Hepatocyte (in vitro differentiated cells): ENCODE results near the gene PTPRZ1. TPM values are rescaled to one million over a fixed set of nuclear protein-coding genes. Genes with fewer than 3 reads are reported as not detected.

Experiments used
- DNase-seq: peaks from one replicate; pipeline ENCODE4 v3.0.0-alpha.2; 2016; ENCODE audit warnings: low spot score
- H2AFZ ChIP-seq: fragments of 200-600 bp; sonication (generic); 2 replicates; pipeline ENCODE4 v1.6.0; 2016; ENCODE audit warnings: antibody characterized with exemption, mild to moderate bottlenecking
- H3K27ac ChIP-seq: fragments of 200-600 bp; sonication (generic); 2 replicates; pipeline ENCODE4 v1.5.1; 2016; ENCODE audit warnings: mild to moderate bottlenecking
- H3K27me3 ChIP-seq: fragments of 200-600 bp; sonication (generic); 2 replicates; pipeline ENCODE4 v1.6.1; 2016
- H3K36me3 ChIP-seq: fragments of 200-600 bp; sonication (generic); replicated peaks from 2 replicates; pipeline ENCODE4 v1.5.1; 2016; ENCODE audit warnings: low read depth; ENCODE audit not compliant: insufficient read depth
- H3K4me1 ChIP-seq: fragments of 200-600 bp; sonication (generic); 2 replicates; pipeline ENCODE4 v1.5.1; 2016; ENCODE audit warnings: mild to moderate bottlenecking, moderate library complexity; ENCODE audit not compliant: insufficient read depth
- H3K4me2 ChIP-seq: fragments of 200-600 bp; sonication (generic); 2 replicates; pipeline ENCODE4 v1.6.0; 2016
- H3K4me3 ChIP-seq: fragments of 200-600 bp; sonication (generic); 2 replicates; pipeline ENCODE4 v1.5.1; 2016; ENCODE audit warnings: mild to moderate bottlenecking
- H3K79me2 ChIP-seq: fragments of 200-600 bp; sonication (generic); 2 replicates; pipeline ENCODE4 v1.6.0; 2017; ENCODE audit warnings: mild to moderate bottlenecking
- H3K9me2 ChIP-seq: fragments of 200-600 bp; sonication (generic); replicated peaks from 2 replicates; pipeline ENCODE4 v1.6.0; 2017; ENCODE audit warnings: mild to moderate bottlenecking; ENCODE audit not compliant: insufficient read depth
- H3K9me3 ChIP-seq: fragments of 200-600 bp; sonication (generic); 2 replicates; pipeline ENCODE4 v1.5.1; 2016; ENCODE audit warnings: low read depth, mild to moderate bottlenecking
- H4K20me1 ChIP-seq: fragments of 200-600 bp; sonication (generic); 2 replicates; pipeline ENCODE4 v1.6.0; 2016; ENCODE audit warnings: mild to moderate bottlenecking; ENCODE audit not compliant: insufficient read depth, poor library complexity, severe bottlenecking
- CTCF ChIP-seq: fragments of 200-600 bp; sonication (generic); IDR thresholded peaks from 2 replicates; pipeline ENCODE4 v1.5.1; 2016; ENCODE audit warnings: antibody characterized with exemption, mild to moderate bottlenecking; ENCODE audit not compliant: poor library complexity
- EZH2 ChIP-seq: fragments of 200-600 bp; sonication (generic); IDR thresholded peaks from 2 replicates; pipeline ENCODE4 v1.6.1; 2016; ENCODE audit warnings: antibody characterized with exemption, mild to moderate bottlenecking, borderline replicate concordance
- EZH2phosphoT487 ChIP-seq: fragments of 200-600 bp; sonication (generic); IDR thresholded peaks from one replicate; pipeline ENCODE4 v1.6.1; 2018; ENCODE audit warnings: antibody characterized with exemption, mild to moderate bottlenecking, low read depth, moderate library complexity; ENCODE audit not compliant: unreplicated experiment, severe bottlenecking
- WGBS: methylation state at CpG from one replicate; pipeline ENCODE4 v1.1.6; 2016; ENCODE audit warnings: low lambda C conversion rate; ENCODE audit errors: missing lambda C conversion rate; 5-methylcytosine and 5-hydroxymethylcytosine counted together
- polyA plus RNA-seq: library from polyadenylated mRNA; unstranded; fragments of >200 nt; fragmentation: Nextera tagmentation; extraction: Ambion mirVana; gene quantifications from 2 replicates; pipeline ENCODE4 v1.2.1, GENCODE V29; 2016
- total RNA-seq: library from RNA; depleted of rRNA; stranded (reverse); fragments of >200 nt; gene quantifications from 2 replicates; pipeline ENCODE4 v1.2.3, GENCODE V29; 2014

PTPRZ1 gene
- total and polyA plus RNA-seq, 2 experiments from 2014 or later = 0.41 to 5.0 TPM

- 67% methylated on average over 3 of the region's 3 CpGs for WGBS
- H3K4me2 ChIP-seq = no peak overlapping the region
- H3K4me1 ChIP-seq = no peaks in the 10 kb centered on the region
- H3K4me3 ChIP-seq = no peak overlapping the region
- DNase-seq = no peak
- no peaks in the 10 kb centered on the region for H4K20me1 ChIP-seq
- H3K27ac ChIP-seq = no peak overlapping the region
- no peaks in the 10 kb centered on the region for H3K27me3 ChIP-seq
- H3K9me3 ChIP-seq = no peaks in the 10 kb centered on the region
- no peaks in the 10 kb centered on the region for H3K36me3 ChIP-seq
- H3K9me2 ChIP-seq = no peaks in the 10 kb centered on the region
- no peak for TF ChIP-seq EZH2
- no peak for TF ChIP-seq EZH2phosphoT487
- no peaks in the 10 kb centered on the region for H3K79me2 ChIP-seq
- no peak overlapping the region for H2AFZ ChIP-seq
Measured at GRCh38 chr7:121919986-121920385, 47.0 kb downstream of the PTPRZ1 start.

GRCh38 chr7:121924269-121925186, 51.6 kb downstream of the PTPRZ1 start:
- no peak overlapping the region for H3K4me3 ChIP-seq
- H3K9me3 ChIP-seq = no peaks in the 10 kb centered on the region
- H3K36me3 ChIP-seq = no peaks in the 10 kb centered on the region
- DNase-seq = no peak
- WGBS = 67% methylated on average over 7 of the region's 7 CpGs
- H3K79me2 ChIP-seq = no peaks in the 10 kb centered on the region
- no peak overlapping the region for H3K27ac ChIP-seq
- no peak overlapping the region for H2AFZ ChIP-seq
- no peak overlapping the region for H3K4me2 ChIP-seq
- no peaks in the 10 kb centered on the region for H3K9me2 ChIP-seq
- no peaks in the 10 kb centered on the region for H3K27me3 ChIP-seq
- H4K20me1 ChIP-seq = no peaks in the 10 kb centered on the region
- H3K4me1 ChIP-seq = no peaks in the 10 kb centered on the region
- TF ChIP-seq EZH2 (no peak), CTCF (no peak), EZH2phosphoT487 (no peak)

- no peaks in the 10 kb centered on the region for H3K79me2 ChIP-seq
- no peaks in the 10 kb centered on the region for H3K36me3 ChIP-seq
- H3K4me3 ChIP-seq = no peak overlapping the region
- H3K9me3 ChIP-seq = no peaks in the 10 kb centered on the region
- H3K27me3 ChIP-seq = no peaks in the 10 kb centered on the region
- H3K27ac ChIP-seq = no peak overlapping the region
- no peaks in the 10 kb centered on the region for H4K20me1 ChIP-seq
- 50% methylated on average over 1 of the region's 1 CpG for WGBS
- no peak overlapping the region for H3K4me2 ChIP-seq
- H3K9me2 ChIP-seq = no peaks in the 10 kb centered on the region
- no peaks in the 10 kb centered on the region for H3K4me1 ChIP-seq
- TF ChIP-seq EZH2phosphoT487 (no peak), EZH2 (no peak), CTCF (no peak)
- no peak for DNase-seq
- H2AFZ ChIP-seq = no peak overlapping the region
Measured at GRCh38 chr7:121931149-121931902, 58.4 kb downstream of the PTPRZ1 start.

GRCh38 chr7:121932768-121933167, 59.8 kb downstream of the PTPRZ1 start:
- TF ChIP-seq CTCF (no peak), EZH2phosphoT487 (no peak), EZH2 (no peak)
- Histone ChIP-seq H3K9me2 (no peaks in the 10 kb centered on the region), H3K27me3 (no peaks in the 10 kb centered on the region), H3K4me1 (peaks cover 2% of the 10 kb centered on the region), H3K36me3 (no peaks in the 10 kb centered on the region), H2AFZ (no peak overlapping the region), H3K9me3 (no peaks in the 10 kb centered on the region), H3K4me3 (no peak overlapping the region), H3K4me2 (no peak overlapping the region), H4K20me1 (no peaks in the 10 kb centered on the region), H3K27ac (no peak overlapping the region), H3K79me2 (no peaks in the 10 kb centered on the region)
- 84% methylated on average over 1 of the region's 1 CpG for WGBS
- no peak for DNase-seq
